Measurements from ENCODE around the gene ACO1.

DNA sequence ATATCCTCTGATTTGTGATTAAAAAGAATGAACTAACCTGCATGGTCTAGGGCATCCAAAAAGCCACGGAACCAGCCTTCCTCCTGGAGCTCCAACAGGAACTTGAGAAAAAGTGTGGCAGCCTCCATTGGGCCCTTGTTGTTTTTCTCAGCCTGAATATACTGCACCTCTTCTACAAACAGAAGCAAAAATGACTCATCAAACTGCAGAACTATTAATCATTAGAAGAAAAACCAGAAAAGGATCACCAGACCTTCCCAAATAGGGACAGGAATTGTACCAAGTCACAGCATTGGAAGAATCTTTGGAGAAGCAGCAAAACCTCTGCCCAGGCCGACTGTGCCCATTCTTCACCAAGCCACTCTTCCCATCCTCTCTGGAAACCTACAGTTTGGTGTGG, 116.3 kb downstream of the ACO1 start:
- TF ChIP-seq, protein P1, sequence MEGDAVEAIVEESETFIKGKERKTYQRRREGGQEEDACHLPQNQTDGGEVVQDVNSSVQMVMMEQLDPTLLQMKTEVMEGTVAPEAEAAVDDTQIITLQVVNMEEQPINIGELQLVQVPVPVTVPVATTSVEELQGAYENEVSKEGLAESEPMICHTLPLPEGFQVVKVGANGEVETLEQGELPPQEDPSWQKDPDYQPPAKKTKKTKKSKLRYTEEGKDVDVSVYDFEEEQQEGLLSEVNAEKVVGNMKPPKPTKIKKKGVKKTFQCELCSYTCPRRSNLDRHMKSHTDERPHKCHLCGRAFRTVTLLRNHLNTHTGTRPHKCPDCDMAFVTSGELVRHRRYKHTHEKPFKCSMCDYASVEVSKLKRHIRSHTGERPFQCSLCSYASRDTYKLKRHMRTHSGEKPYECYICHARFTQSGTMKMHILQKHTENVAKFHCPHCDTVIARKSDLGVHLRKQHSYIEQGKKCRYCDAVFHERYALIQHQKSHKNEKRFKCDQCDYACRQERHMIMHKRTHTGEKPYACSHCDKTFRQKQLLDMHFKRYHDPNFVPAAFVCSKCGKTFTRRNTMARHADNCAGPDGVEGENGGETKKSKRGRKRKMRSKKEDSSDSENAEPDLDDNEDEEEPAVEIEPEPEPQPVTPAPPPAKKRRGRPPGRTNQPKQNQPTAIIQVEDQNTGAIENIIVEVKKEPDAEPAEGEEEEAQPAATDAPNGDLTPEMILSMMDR (IDR thresholded peaks at IDR 0.05), result no peak
- no peak for TF ChIP-seq POLR2A (IDR thresholded peaks at IDR 0.05)
